ENCODE results near the gene RCCD1. TPM values are rescaled to one million over a fixed set of nuclear protein-coding genes. Genes with fewer than 3 reads are reported as not detected.

Gene RCCD1
- polyA plus RNA-seq, 1 donor from 2014 or later: 6.0 TPM

DNA sequence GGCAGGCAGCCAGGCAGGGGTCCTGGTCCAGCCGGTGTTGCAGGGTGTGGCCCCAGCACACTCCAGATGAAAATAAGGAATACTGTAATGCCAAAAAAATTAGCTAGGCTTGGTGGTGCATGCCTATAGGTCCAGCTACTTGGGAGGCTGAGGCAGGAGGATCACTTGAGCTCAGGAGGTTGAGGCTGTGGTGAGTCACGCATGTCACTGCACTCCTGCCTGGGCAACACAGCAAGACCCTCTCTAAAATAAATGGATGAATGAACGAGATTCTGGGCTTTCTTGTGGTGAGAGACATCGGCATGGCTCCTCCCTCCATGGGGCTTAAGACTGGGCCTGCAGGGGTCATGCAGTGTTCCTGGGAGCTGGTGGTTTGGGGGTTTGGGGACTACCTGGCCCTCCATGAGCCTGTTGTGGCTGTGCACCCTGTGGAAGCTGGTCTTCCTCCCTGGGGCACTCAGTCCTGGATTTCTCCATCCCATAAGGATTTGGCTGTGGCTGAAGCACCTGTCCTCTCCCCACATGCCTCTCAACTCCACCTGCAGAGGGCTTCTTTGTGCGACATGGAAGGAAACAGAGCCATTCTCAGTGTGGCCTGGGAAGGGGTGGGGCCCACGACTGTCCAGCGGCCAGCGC lies 7.6 kb upstream of the RCCD1 start:
- H3K9me3 Mint-ChIP-seq: no peaks in the 10 kb centered on the region
- H3K36me3 Mint-ChIP-seq: peaks cover 3% of the 10 kb centered on the region
- no peak overlapping the region for H3K4me3 Mint-ChIP-seq
- H3K4me1 Mint-ChIP-seq: no peaks in the 10 kb centered on the region
- peak overlapping the region in 1 of 3 donors; percentile 19 for H3K27ac Mint-ChIP-seq
- H3K27me3 Mint-ChIP-seq: no peaks in the 10 kb centered on the region

DNA sequence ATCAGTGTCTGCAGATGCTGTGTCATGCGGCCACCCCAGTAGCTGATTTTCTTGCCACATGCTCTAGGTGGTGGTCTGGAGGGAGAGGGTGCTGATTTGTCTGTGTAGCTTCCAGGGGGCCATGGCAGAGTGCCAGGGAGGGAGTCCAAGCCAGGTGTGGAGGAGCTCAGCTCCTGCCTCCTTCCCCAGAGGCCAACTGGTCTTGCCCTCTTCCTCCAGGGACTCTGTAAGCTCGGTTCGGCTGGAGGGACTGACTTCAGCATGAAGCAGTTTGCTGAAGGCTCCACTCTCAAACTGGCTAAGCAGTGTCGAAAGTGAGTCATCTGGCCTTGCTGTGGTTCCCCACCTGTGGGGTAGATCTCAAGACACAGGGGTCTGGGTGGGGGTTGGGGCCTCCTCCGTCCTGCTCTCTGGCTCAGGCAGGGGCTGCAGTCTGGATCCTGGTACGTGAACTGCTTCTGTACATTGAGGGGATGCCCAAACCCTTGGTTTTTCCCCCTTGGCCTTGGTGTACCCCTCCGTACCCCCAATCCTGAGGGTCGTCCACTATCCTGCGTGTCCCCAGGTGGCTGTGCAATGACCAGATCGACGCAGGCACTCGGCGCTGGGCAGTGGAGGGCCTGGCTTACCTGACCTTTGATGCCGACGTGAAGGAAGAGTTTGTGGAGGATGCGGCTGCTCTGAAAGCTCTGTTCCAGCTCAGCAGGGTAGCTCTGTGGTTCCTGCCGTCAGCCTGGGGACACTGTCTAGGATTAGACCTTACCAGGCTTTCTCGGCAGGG lies 6.9 kb upstream of the RCCD1 start:
- Mint-ChIP-seq H3K4me1 (no peaks in the 10 kb centered on the region), H3K27ac (peak overlapping the region in 2 of 3 donors; percentile 19 to 39), H3K36me3 (peaks cover 5% of the 10 kb centered on the region), H3K4me3 (no peak overlapping the region), H3K27me3 (no peaks in the 10 kb centered on the region), H3K9me3 (no peaks in the 10 kb centered on the region)

DNA sequence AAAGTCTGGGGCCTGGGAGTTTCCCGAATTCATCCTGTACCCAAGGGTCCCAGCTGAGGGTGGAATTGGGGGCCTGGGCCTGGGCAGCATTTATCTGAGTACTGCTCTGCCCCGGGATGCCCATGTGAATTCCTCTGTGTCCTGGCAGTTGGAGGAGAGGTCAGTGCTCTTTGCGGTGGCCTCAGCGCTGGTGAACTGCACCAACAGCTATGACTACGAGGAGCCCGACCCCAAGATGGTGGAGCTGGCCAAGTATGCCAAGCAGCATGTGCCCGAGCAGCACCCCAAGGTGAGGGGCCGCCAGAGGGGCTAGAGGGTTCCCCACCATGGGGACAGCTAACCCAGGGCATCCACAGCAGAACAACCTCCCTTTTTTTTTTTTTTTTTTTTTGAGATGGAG lies 6.2 kb upstream of the RCCD1 start:
- H3K36me3 Mint-ChIP-seq: peaks cover 6% of the 10 kb centered on the region
- H3K9me3 Mint-ChIP-seq: no peaks in the 10 kb centered on the region
- no peak overlapping the region for H3K27ac Mint-ChIP-seq
- H3K4me3 Mint-ChIP-seq: no peak overlapping the region
- H3K4me1 Mint-ChIP-seq: no peaks in the 10 kb centered on the region
- no peaks in the 10 kb centered on the region for H3K27me3 Mint-ChIP-seq

DNA sequence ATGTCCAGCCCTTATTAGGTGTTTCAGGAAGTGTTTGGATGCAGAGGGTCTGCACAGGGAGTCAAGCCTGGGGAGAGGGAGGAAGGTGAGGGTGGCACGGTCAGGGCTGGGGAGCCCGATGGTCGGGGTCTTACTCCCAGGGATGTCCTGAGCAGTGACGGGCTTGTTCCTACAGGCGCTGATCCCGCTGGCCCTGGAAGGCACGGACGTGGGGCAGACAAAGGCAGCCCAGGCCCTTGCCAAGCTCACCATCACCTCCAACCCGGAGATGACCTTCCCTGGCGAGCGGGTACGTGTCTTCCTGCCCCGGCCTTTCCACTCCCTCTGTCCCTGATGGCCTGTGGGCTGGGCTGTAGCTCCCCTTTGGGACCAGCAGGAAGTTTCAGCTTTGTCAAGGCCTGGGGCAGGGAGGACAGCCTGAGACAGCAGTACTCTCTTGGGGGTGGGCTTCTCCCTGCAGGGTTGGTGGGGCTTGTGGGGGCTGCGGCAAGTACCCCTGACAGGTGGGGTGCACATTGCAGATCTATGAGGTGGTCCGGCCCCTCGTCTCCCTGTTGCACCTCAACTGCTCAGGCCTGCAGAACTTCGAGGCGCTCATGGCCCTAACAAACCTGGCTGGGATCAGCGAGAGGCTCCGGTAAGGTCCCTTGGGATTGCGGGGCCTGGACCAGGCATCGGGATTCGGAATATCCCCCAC lies 4.6 kb upstream of the RCCD1 start:
- Mint-ChIP-seq H3K27me3 (no peaks in the 10 kb centered on the region), H3K36me3 (peaks cover 6% of the 10 kb centered on the region), H3K4me3 (peak overlapping the region in 1 of 4 donors; percentile 14), H3K9me3 (no peaks in the 10 kb centered on the region), H3K27ac (no peak overlapping the region), H3K4me1 (peaks cover 0 to 4% (median 4%) of the 10 kb centered on the region in 3 donors)

DNA sequence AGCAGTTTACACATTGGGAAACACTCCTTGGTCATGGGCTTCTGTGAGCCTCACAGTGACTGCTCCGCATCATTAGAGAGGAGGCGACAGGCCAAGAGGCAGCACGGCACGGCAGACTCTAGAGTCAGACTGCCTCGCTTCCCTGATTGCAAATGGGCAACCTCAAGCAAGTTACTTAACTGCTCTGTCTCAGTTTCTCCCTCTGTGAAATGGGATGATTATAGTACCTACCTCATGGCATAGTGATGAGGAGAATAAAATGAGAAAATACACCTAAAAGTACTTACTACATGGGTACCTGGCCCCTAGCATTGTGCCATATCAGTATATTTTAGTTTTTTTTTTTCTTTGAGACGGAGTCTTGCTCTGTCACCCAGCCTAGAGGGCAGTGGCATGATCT lies 4.0 kb upstream of the RCCD1 start:
- H3K27me3 Mint-ChIP-seq: no peaks in the 10 kb centered on the region
- peaks cover 6% of the 10 kb centered on the region for H3K36me3 Mint-ChIP-seq
- H3K27ac Mint-ChIP-seq: no peak overlapping the region
- H3K9me3 Mint-ChIP-seq: no peaks in the 10 kb centered on the region
- H3K4me3 Mint-ChIP-seq: peak overlapping the region in 1 of 4 donors; percentile 14
- peaks cover 1 to 4% (median 4%) of the 10 kb centered on the region in 3 donors for H3K4me1 Mint-ChIP-seq

DNA sequence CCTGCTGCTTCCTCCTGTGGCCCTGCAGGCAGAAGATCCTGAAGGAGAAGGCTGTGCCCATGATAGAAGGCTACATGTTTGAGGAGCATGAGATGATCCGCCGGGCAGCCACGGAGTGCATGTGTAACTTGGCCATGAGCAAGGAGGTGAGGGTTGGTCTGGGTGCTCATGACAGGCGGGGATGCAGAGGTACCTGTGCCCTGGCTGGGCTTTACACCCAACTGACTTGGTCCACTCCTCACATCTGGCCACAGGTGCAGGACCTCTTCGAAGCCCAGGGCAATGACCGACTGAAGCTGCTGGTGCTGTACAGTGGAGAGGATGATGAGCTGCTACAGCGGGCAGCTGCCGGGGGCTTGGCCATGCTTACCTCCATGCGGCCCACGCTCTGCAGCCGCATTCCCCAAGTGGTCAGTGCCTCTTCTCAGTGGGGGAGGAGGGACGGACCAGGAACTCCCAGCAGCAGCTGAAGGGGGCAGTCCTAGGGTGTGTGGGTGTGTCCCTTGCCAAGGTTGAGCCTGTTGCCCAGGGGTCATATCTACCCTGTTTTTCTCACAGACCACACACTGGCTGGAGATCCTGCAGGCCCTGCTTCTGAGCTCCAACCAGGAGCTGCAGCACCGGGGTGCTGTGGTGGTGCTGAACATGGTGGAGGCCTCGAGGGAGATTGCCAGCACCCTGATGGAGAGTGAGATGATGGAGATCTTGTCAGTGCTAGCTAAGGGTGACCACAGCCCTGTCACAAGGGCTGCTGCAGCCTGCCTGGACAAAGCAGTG lies 1.6 kb upstream of the RCCD1 start:
- no peak overlapping the region for H3K27ac Mint-ChIP-seq
- no peaks in the 10 kb centered on the region for H3K27me3 Mint-ChIP-seq
- H3K36me3 Mint-ChIP-seq: peaks cover 6% of the 10 kb centered on the region
- peaks cover 9 to 11% (median 9%) of the 10 kb centered on the region in 3 donors for H3K4me1 Mint-ChIP-seq
- H3K9me3 Mint-ChIP-seq: no peaks in the 10 kb centered on the region
- H3K4me3 Mint-ChIP-seq: peak overlapping the region in 3 of 4 donors; percentile 13 to 96 (median 83)

DNA sequence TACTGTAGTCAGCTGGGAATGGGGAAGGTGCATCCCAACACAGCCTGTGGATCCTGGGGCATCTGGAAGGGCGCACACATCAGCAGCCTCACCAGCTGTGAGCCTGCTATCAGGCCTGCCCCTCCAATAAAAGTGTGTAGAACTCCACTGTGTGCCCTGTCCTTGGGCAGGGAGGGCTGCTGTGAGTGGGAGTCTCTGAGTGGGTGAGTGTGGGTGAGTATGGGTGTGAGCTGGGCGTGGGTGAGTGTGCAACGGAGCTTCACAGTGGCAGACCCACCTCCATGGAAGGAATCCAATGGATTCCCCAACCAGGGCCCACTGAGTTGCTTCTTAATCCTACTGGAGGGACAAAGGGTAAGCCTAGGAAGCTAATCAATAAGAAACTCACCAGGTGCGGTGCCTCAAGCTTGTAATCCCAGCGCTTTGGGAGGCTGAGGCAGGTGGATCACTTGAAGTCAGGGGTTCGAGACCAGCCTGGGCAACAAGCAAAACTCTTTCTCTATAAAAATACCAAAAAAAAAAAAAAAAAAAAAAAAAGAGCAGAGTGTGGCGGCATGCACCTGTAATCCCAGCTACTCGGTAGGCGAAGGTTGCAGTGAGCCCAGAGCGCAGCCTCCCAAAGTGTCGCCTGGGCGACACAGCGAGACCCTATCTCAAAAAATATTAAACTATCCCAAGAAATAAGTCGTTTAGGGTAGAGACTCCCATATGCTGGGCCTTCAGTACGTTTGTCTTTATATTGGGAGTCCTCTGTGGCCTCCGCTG lies 555 bp upstream of the RCCD1 start:
- Mint-ChIP-seq H3K27me3 (no peaks in the 10 kb centered on the region), H3K36me3 (peaks cover 6% of the 10 kb centered on the region), H3K4me3 (peak overlapping the region in 3 of 4 donors; percentile 89 to 96 (median 95)), H3K9me3 (no peaks in the 10 kb centered on the region), H3K4me1 (peaks cover 9 to 11% (median 9%) of the 10 kb centered on the region in 3 donors), H3K27ac (peak overlapping the region; percentile 77 to 96 (median 96))

DNA sequence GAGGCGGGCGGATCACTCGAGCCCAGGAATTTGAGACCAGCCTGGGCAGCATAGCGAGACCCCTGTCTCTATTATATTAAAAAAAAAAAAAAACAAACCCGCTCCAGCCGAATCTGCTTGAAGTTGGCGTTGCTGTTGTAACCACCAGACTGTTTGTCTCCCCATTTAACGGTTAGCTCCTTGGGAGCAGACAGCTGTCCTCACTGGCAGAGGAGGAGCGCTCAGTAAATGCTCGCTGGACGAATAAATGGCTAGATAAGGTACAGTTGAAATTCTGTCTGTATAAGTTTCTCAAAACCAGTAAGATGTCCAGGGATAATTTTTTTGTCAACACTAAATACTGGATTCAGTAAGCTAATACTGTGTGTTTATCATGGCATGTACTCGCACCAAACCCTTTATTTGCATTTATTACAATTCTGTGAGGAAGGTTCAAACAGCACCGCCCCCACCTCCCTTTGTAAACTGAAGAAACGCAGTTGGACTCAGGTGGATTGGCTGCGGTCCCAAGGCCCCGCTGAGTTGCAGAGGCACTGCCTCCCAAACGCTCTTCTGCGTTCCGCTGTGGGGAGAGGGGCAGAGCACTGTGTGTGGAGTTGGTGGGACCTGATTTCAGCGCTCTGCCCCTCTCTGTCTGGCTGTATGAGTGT lies 1.1 kb downstream of the RCCD1 start:
- Mint-ChIP-seq H3K36me3 (peaks cover 5% of the 10 kb centered on the region), H3K27me3 (no peaks in the 10 kb centered on the region), H3K9me3 (no peaks in the 10 kb centered on the region), H3K4me1 (peaks cover 9 to 11% (median 9%) of the 10 kb centered on the region in 3 donors), H3K4me3 (peak overlapping the region; percentile 89 to 96 (median 95)), H3K27ac (peak overlapping the region; percentile 33 to 96 (median 77))

DNA sequence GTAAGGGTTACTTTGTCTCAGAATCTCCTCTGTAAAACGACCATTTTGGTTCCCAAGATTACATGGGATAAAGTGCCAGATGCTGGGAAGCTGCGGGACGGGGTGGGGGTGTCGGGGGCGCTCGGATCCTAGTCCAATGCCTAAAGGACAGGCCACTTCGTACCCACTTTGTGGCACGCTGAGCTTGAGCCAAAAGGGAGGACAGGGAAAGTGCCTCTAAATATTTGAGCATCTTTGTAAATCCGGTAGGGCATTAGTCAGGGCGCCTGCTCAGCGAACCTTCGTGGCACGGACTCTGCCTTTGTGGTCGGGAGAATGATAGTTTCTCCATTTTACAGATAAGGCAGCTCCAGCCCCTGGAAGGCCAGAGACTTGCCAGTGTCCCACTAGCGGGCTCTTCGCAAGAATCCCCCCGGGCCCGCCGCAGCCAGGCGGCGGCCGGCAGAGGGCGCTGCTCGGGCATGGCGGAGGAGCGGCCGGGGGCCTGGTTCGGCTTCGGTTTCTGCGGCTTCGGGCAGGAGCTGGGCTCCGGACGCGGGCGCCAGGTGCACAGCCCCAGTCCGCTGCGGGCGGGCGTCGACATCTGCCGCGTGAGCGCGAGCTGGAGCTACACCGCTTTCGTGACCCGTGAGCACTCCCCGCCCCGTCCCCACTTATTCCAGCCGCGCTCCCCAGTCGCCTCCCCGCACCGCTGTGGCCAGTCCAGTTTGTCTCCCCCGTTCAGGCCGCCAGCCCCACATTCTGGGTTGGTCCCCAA lies 1.8 kb downstream of the RCCD1 start:
- peak overlapping the region; percentile 13 to 96 (median 23) for H3K27ac Mint-ChIP-seq
- H3K36me3 Mint-ChIP-seq: peaks cover 7% of the 10 kb centered on the region
- H3K27me3 Mint-ChIP-seq: no peaks in the 10 kb centered on the region
- no peaks in the 10 kb centered on the region for H3K9me3 Mint-ChIP-seq
- H3K4me1 Mint-ChIP-seq: peaks cover 9 to 11% (median 9%) of the 10 kb centered on the region in 3 donors
- H3K4me3 Mint-ChIP-seq: peak overlapping the region; percentile 89 to 96 (median 95)

DNA sequence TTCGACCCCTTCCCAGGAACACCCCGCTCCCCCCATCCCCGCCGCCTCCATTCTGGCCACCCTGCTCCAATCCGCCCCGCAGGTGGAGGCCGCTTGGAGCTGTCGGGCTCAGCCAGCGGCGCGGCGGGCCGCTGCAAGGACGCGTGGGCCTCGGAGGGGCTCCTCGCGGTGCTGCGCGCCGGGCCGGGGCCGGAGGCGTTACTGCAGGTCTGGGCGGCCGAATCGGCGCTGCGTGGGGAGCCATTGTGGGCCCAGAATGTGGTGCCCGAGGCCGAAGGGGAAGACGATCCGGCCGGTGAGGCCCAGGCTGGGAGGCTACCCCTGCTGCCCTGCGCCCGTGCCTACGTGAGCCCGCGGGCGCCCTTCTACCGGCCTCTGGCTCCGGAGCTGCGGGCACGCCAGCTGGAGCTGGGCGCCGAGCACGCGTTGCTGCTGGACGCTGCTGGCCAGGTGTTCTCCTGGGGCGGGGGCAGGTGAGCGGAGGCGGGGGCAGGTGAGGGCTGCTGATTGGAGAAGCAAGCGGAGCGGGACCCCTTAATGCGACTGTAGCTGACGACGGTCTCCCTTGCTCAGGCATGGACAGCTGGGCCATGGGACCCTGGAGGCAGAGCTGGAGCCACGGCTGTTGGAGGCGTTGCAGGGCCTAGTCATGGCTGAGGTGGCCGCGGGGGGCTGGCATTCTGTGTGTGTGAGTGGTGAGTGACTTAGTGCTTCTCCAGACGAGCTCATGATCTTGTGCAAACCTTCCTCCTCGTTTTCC lies 2.5 kb downstream of the RCCD1 start:
- Mint-ChIP-seq H3K4me3 (peak overlapping the region in 1 of 4 donors; percentile 76), H3K9me3 (no peaks in the 10 kb centered on the region), H3K36me3 (peaks cover 7% of the 10 kb centered on the region), H3K4me1 (peaks cover 9 to 13% (median 9%) of the 10 kb centered on the region in 3 donors), H3K27me3 (no peaks in the 10 kb centered on the region), H3K27ac (peak overlapping the region in 1 of 3 donors; percentile 71)

DNA sequence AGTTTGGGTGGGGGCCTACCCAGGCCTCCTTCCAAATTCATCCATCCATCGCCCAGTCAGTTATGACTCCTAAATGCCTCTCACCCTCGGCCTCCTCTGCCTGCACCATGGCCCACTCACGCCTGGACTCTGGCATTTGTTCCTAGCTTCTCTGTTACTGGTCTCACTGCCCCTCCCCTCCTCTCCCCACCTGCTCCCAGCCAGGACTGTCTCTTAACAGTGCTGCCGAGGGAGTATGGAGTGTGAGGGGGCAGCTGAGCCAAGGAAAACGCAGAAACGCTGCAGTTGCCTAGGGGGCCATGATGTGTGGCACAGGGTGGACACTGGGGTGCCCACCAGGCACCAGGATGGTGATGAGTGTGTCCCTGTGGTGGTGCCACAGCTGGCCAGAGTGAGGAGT lies 3.1 kb downstream of the RCCD1 start:
- peak overlapping the region in 1 of 3 donors; percentile 71 for H3K27ac Mint-ChIP-seq
- peaks cover 9 to 16% (median 9%) of the 10 kb centered on the region in 3 donors for H3K4me1 Mint-ChIP-seq
- H3K27me3 Mint-ChIP-seq: no peaks in the 10 kb centered on the region
- H3K4me3 Mint-ChIP-seq: peak overlapping the region in 2 of 4 donors; percentile 30 to 76
- no peaks in the 10 kb centered on the region for H3K9me3 Mint-ChIP-seq
- peaks cover 5% of the 10 kb centered on the region for H3K36me3 Mint-ChIP-seq

DNA sequence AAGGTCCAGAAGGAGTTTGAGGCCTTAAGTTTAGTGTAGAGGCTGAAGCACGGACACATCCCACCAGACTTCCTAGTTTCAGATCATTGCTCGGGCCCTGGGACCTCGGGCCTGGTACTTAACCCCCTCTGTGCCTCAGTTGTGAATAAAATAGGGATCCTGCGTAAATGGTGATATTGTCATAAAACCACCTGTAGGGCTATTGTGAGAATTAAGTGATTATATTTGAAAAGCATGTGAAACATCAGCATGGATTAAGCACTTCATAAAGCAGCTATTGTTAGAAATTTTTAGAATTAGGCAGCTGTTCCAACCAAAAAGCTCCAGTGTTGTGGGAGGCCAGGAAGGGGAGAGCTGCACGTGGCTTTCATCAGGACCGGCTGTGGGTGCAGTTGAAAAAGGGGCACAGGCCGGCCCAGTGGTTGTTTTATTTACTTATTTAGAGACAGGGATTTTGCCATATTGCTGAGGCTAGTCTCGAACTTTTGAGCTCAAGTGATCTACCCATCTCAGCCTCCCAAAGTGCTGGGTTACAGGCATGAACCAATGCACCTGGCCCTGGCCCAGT lies 4.4 kb downstream of the RCCD1 start:
- peaks cover 4% of the 10 kb centered on the region for H3K36me3 Mint-ChIP-seq
- no peaks in the 10 kb centered on the region for H3K9me3 Mint-ChIP-seq
- H3K4me3 Mint-ChIP-seq: peak overlapping the region in 1 of 4 donors; percentile 26
- H3K27ac Mint-ChIP-seq: no peak overlapping the region
- no peaks in the 10 kb centered on the region for H3K27me3 Mint-ChIP-seq
- peaks cover 9 to 13% (median 9%) of the 10 kb centered on the region in 3 donors for H3K4me1 Mint-ChIP-seq

Data from IgD-negative memory B cell (primary cell).